Activated CD4-positive, alpha-beta memory T cell treated with anti-CD3 and anti-CD28 coated beads for 36 hours (primary cell): ENCODE measurements around the gene FRMD1. TPM values are rescaled to one million over a fixed set of nuclear protein-coding genes. Genes with fewer than 3 reads are reported as not detected.

Experiments
- CTCF ChIA-PET: fragments of 350-600 bp; sonication (Branson Sonifier 250); formaldehyde crosslinking; loops from one replicate; lab custom pipeline; 2021; ENCODE audit warnings: antibody characterized with exemption, inconsistent platforms; lab: Charles Lee
- POLR2A ChIA-PET: fragments of 350-600 bp; sonication (Branson Sonifier 250); formaldehyde crosslinking; loops from one replicate; lab custom pipeline; 2021; ENCODE audit warnings: antibody characterized with exemption; lab: Charles Lee
- DNase-seq: peaks from one replicate; pipeline ENCODE4 v3.0.0-alpha.2; 2020
- H3K27ac Mint-ChIP-seq: one replicate; pipeline ENCODE4 v1.8.0; 2021; ENCODE audit warnings: mixed read lengths
- H3K27me3 Mint-ChIP-seq: one replicate; pipeline ENCODE4 v1.8.0; 2021; ENCODE audit warnings: mixed read lengths
- H3K36me3 Mint-ChIP-seq: one replicate; pipeline ENCODE4 v1.8.0; 2021; ENCODE audit warnings: mixed read lengths
- H3K4me1 Mint-ChIP-seq: one replicate; pipeline ENCODE4 v1.8.0; 2021; ENCODE audit warnings: low read depth, mixed read lengths
- H3K4me3 Mint-ChIP-seq: one replicate; pipeline ENCODE4 v1.8.0; 2021; ENCODE audit warnings: mild to moderate bottlenecking, mixed read lengths
- H3K9me3 Mint-ChIP-seq: one replicate; pipeline ENCODE4 v1.8.0; 2021; ENCODE audit warnings: mixed read lengths
- intact Hi-C: fragments of 100-400 bp; cut with micrococcal nuclease; formaldehyde crosslinking; loops from one replicate; pipeline ENCODE4 v1.15.1; 2023
- total RNA-seq, 2 experiments: library from RNA; stranded (reverse); gene quantifications; one replicate each; pipeline ENCODE4 v1.2.3, GENCODE V29; 2021

FRMD1 gene
- total RNA-seq, 2 experiments from 2014 or later, result not detected

- Mint-ChIP-seq H3K9me3 (peaks cover 30% of the 10 kb centered on the region), H3K4me1 (no peaks in the 10 kb centered on the region), H3K27me3 (peaks cover 11% of the 10 kb centered on the region), H3K4me3 (no peak overlapping the region), H3K36me3 (peaks cover 3% of the 10 kb centered on the region), H3K27ac (no peak overlapping the region)
- ChIA-PET CTCF (no interaction called here), POLR2A (no interaction called here)
- intact Hi-C loops, result no loop called here
- no peak for DNase-seq
Measured at GRCh38 chr6:168015009-168015408, 64.0 kb downstream of the FRMD1 start.

- peaks cover 3% of the 10 kb centered on the region for H3K36me3 Mint-ChIP-seq
Measured at GRCh38 chr6:168014428-168014827, 64.6 kb downstream of the FRMD1 start.

DNA sequence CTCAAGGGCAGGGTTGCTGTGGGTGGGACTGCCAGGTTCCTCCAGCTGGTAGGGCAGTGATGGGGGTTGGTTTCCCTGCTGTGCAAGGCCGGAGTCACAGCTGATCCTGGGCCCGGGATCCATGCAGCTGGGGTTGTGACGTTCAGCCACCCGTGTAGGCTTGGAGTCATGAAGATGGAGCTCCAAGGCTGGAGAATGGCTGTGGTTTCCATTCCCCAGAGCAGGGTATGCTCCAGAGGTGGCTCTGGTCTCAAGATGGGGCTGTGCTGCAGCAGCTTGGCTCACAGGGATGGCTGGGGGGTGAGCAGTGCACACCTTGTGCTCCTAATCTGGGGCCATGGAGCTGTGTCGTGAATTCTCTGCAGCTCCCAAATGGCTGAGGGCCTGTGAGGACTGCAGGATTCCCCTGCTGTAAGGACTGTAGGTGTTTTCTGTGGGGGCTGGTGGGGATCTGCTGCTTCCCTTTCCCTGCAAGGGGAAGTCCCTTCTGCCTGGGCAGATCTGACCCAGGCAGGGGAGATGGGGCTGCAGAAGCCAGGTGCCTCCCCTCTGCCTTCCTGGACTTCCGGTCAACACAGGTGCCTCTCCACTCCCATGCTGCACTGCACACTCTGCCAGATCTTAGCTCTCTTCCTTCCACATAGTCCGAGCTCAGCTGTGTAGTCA lies 65.6 kb downstream of the FRMD1 start:
- Mint-ChIP-seq H3K27ac (no peak overlapping the region), H3K4me3 (no peak overlapping the region), H3K27me3 (peaks cover 11% of the 10 kb centered on the region), H3K4me1 (no peaks in the 10 kb centered on the region), H3K9me3 (peaks cover 42% of the 10 kb centered on the region), H3K36me3 (peaks cover 3% of the 10 kb centered on the region)
- ChIA-PET POLR2A (no interaction called here), CTCF (no interaction called here)
- DNase-seq, result no peak
- intact Hi-C loops, result no loop called here

More at GRCh38 chr6:168014428-168014827, 64.6 kb downstream of the FRMD1 start:
- H3K27ac Mint-ChIP-seq, result no peak overlapping the region
- CTCF ChIA-PET, result no interaction called here
- peaks cover 11% of the 10 kb centered on the region for H3K27me3 Mint-ChIP-seq
- POLR2A ChIA-PET, result no interaction called here
- intact Hi-C loops, result no loop called here
- no peaks in the 10 kb centered on the region for H3K4me1 Mint-ChIP-seq
- DNase-seq, result no peak
- H3K4me3 Mint-ChIP-seq, result no peak overlapping the region
- H3K9me3 Mint-ChIP-seq, result peaks cover 34% of the 10 kb centered on the region

DNA sequence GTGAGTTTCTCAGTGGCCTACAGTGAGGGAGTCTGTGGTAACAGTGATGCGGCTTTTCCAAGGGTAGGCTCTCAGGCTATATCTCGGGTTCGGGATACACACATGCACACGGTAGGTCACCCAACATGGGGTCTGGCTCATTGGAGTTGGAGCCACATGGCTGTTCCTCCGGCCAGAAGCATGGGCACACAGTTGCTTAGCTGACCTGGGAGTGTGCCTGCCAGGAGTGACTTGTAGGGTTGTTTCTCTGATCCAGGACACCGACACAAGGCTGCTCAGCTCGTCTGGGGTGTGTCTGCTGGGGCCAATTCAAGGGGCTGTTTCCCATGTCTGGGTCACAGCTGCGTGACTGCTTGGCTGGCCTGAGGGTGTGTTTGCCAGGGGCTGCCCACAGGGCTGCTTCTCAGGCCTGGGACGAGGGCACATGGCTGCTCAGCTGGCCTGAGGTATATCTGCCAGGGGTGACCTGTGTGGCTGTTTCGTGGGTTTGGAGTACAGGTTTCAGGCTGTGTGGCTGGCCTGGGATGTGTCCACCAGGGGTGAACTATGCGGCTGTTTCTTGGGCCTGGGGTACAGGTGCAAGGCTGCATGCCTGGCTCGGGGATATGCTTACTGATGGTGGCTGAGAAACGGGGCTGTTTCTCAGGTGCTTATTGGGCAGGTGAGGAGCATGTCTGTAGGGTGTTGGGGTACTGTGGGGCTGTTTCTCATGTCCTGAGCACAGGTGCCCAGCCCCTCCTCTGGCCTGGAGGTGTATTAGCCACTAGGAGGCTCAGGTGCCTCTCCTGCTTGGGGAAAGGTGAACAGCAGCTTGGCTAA lies 66.4 kb downstream of the FRMD1 start:
- intact Hi-C loops, result no loop called here
- DNase-seq, result no peak
- H3K27me3 Mint-ChIP-seq, result peaks cover 11% of the 10 kb centered on the region
- no peak overlapping the region for H3K4me3 Mint-ChIP-seq
- H3K9me3 Mint-ChIP-seq, result peaks cover 44% of the 10 kb centered on the region
- no peaks in the 10 kb centered on the region for H3K4me1 Mint-ChIP-seq
- H3K36me3 Mint-ChIP-seq, result peaks cover 3% of the 10 kb centered on the region
- POLR2A ChIA-PET, result no interaction called here
- CTCF ChIA-PET, result no interaction called here
- no peak overlapping the region for H3K27ac Mint-ChIP-seq

DNA sequence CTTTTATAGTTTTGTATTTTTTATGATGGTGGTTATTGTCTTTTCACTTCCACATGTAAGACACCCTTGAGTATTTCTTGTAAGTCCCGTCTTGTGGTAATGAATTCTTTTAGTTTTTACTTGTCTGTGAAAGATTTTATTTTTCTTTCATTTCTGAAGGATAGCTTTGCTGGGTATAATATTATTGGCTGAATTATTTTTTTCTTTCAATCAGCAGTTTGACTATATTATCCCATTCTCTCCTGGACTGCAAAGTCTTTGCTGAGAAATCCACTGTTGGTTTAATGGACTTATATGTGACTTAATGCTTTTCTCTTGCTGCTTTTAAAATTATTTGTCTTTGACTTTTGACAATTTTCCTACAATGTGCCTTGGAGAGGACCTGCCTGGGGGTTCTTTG lies 67.7 kb downstream of the FRMD1 start:
- ChIA-PET CTCF (no interaction called here), POLR2A (no interaction called here)
- Mint-ChIP-seq H3K27ac (no peak overlapping the region), H3K4me3 (no peak overlapping the region), H3K9me3 (peaks cover 44% of the 10 kb centered on the region), H3K4me1 (no peaks in the 10 kb centered on the region), H3K36me3 (peaks cover 3% of the 10 kb centered on the region), H3K27me3 (peaks cover 6% of the 10 kb centered on the region)
- no peak for DNase-seq
- intact Hi-C loops, result no loop called here

DNA sequence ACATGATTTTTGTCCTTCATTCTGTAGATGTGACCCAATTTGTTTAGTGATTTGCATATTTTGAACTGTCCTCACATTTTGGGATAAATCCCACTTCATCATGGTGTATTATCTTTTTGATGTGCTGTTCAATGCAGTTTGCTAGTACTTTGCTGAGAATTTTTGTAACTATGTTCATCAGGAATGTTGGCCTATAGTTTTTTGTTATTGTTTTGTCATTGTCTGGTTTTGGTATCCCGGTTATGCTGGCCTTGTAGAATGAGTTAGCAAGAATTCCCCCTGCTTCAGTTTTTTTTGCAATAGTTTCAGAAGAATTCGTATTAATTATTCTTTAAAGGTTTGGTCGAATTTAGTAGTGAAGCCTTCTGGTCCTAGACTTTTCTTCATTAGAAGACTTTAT lies 69.7 kb downstream of the FRMD1 start:
- CTCF ChIA-PET, result no interaction called here
- H3K27ac Mint-ChIP-seq, result no peak overlapping the region
- peaks cover under 1% of the 10 kb centered on the region for H3K27me3 Mint-ChIP-seq
- no peak for DNase-seq
- intact Hi-C loops, result no loop called here
- peaks cover 44% of the 10 kb centered on the region for H3K9me3 Mint-ChIP-seq
- no peak overlapping the region for H3K4me3 Mint-ChIP-seq
- POLR2A ChIA-PET, result no interaction called here
- H3K36me3 Mint-ChIP-seq, result peaks cover 3% of the 10 kb centered on the region
- no peaks in the 10 kb centered on the region for H3K4me1 Mint-ChIP-seq

GRCh38 chr6:168007592-168008338 lies 71.2 kb downstream of the FRMD1 start:
- Mint-ChIP-seq H3K9me3 (peaks cover 40% of the 10 kb centered on the region), H3K4me1 (no peaks in the 10 kb centered on the region), H3K4me3 (no peak overlapping the region), H3K27ac (no peak overlapping the region), H3K36me3 (peaks cover 3% of the 10 kb centered on the region), H3K27me3 (no peaks in the 10 kb centered on the region)
- no peak for DNase-seq
- intact Hi-C loops, result no loop called here
- ChIA-PET CTCF (interaction anchor here (0.6 kb wide), 1 partner anchor 709 kb away, joined by 3 read pairs; no protein-coding TSS in a partner anchor), POLR2A (no interaction called here)

GRCh38 chr6:168005796-168006195 lies 73.2 kb downstream of the FRMD1 start:
- H3K4me1 Mint-ChIP-seq, result no peaks in the 10 kb centered on the region
- no peaks in the 10 kb centered on the region for H3K27me3 Mint-ChIP-seq
- ChIA-PET CTCF (no interaction called here), POLR2A (no interaction called here)
- peaks cover under 1% of the 10 kb centered on the region for H3K36me3 Mint-ChIP-seq
- H3K9me3 Mint-ChIP-seq, result peaks cover 20% of the 10 kb centered on the region
- intact Hi-C loops, result no loop called here
- H3K4me3 Mint-ChIP-seq, result no peak overlapping the region
- no peak for DNase-seq
- no peak overlapping the region for H3K27ac Mint-ChIP-seq

- Mint-ChIP-seq H3K36me3 (no peaks in the 10 kb centered on the region), H3K9me3 (peaks cover 14% of the 10 kb centered on the region), H3K4me1 (no peaks in the 10 kb centered on the region), H3K4me3 (no peak overlapping the region), H3K27ac (no peak overlapping the region), H3K27me3 (no peaks in the 10 kb centered on the region)
- ChIA-PET CTCF (no interaction called here), POLR2A (no interaction called here)
- DNase-seq, result no peak
- intact Hi-C loops, result no loop called here
Measured at GRCh38 chr6:168004945-168005344, 74.1 kb downstream of the FRMD1 start.

GRCh38 chr6:168004023-168004422 lies 75.0 kb downstream of the FRMD1 start:
- H3K27ac Mint-ChIP-seq, result no peak overlapping the region
- intact Hi-C loops, result no loop called here
- POLR2A ChIA-PET, result no interaction called here
- no peaks in the 10 kb centered on the region for H3K36me3 Mint-ChIP-seq
- no peaks in the 10 kb centered on the region for H3K4me1 Mint-ChIP-seq
- no peak overlapping the region for H3K4me3 Mint-ChIP-seq
- CTCF ChIA-PET, result no interaction called here
- H3K9me3 Mint-ChIP-seq, result peaks cover 7% of the 10 kb centered on the region
- no peak for DNase-seq
- no peaks in the 10 kb centered on the region for H3K27me3 Mint-ChIP-seq
